GM21619 (cell line): Measurements from ENCODE around the gene ZBP1.

ENCODE experiments used
- ATAC-seq: cut with Tn5 transposase; IDR thresholded peaks from one replicate; pipeline ENCODE4 v1.9.1; 2021; ENCODE audit not compliant: unreplicated experiment

ZBP1 gene

GRCh38 chr20:57561356-57562279, 58.6 kb downstream of the ZBP1 start:
- no peak for ATAC-seq

GRCh38 chr20:57560554-57561355, 59.5 kb downstream of the ZBP1 start, which contains the start of gene PCK1:
TSS of gene PCK1 (plus strand) at chr20:57561110. CDS start at chr20:57561412, 302 bp downstream.
- ATAC-seq: no peak

- ATAC-seq: no peak
Observed at GRCh38 chr20:57559658-57560553, 60.3 kb downstream of the ZBP1 start.

GRCh38 chr20:57559289-57559634, 61.0 kb downstream of the ZBP1 start:
- no peak for ATAC-seq

- ATAC-seq: no peak
Observed at GRCh38 chr20:57558614-57559288, 61.5 kb downstream of the ZBP1 start.

GRCh38 chr20:57557926-57558613, 62.2 kb downstream of the ZBP1 start:
- no peak for ATAC-seq

GRCh38 chr20:57556980-57557274, 63.3 kb downstream of the ZBP1 start:
- no peak for ATAC-seq

- no peak for ATAC-seq
Observed at GRCh38 chr20:57555457-57556184, 64.6 kb downstream of the ZBP1 start.
